Measurements from ENCODE around the gene SETD5. TPM values are rescaled to one million over a fixed set of nuclear protein-coding genes. Genes with fewer than 3 reads are reported as not detected.

The SETD5 gene
- total RNA-seq, 1 experiment from 2014 or later, result 279 TPM

DNA sequence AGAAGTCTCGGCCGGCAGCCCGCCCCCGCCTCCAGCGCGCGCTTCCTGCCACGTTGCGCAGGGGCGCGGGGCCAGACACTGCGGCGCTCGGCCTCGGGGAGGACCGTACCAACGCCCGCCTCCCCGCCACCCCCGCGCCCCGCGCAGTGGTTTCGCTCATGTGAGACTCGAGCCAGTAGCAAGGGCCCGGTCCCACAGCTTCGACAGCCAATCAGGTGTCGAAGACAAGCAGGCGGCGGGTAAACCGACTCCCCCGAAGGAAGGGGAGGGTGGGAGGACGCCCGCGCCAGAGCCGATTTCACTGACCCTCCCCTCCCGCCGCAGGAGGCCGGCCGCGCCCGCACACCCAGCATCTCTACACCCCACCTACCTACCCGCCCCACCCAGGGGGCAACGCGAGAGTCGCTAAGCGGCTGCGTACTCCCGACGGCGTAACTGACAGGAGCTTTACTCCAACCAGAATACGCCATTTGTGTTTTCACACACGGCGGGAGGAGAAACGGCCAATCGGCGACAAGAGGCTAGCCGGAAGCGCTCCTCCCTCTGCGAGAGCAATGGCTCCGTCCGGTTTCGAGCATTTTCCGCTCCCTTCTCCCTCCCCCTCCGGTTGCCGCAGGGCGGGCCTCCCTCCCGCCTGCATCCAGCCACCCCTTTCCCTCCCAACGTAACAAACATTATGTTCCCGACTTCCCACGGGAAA, 633 bp upstream of the SETD5 start (continued):
- TF ChIP-seq, protein P1, sequence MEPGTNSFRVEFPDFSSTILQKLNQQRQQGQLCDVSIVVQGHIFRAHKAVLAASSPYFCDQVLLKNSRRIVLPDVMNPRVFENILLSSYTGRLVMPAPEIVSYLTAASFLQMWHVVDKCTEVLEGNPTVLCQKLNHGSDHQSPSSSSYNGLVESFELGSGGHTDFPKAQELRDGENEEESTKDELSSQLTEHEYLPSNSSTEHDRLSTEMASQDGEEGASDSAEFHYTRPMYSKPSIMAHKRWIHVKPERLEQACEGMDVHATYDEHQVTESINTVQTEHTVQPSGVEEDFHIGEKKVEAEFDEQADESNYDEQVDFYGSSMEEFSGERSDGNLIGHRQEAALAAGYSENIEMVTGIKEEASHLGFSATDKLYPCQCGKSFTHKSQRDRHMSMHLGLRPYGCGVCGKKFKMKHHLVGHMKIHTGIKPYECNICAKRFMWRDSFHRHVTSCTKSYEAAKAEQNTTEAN (CRISPR knock-in tag; IDR thresholded peaks at IDR 0.05), result no peak
- TF ChIP-seq ZBTB21 (CRISPR knock-in tag; IDR thresholded peaks at IDR 0.05; ENCODE audit: borderline replicate concordance) (no peak), OVOL2 (CRISPR knock-in tag; IDR thresholded peaks at IDR 0.05; ENCODE audit: borderline replicate concordance) (no peak), TEAD4 (CRISPR knock-in tag; IDR thresholded peaks at IDR 0.05) (no peak), NR1H2 (CRISPR knock-in tag; IDR thresholded peaks at IDR 0.05) (no peak), ELF4 (CRISPR knock-in tag; IDR thresholded peaks at IDR 0.05; ENCODE audit: low read depth) (no peak), EMX1 (CRISPR knock-in tag; IDR thresholded peaks at IDR 0.05) (peak; percentile 95), KAT7 (CRISPR knock-in tag; IDR thresholded peaks at IDR 0.05; ENCODE audit: borderline replicate concordance) (no peak), ZNF423 (CRISPR knock-in tag; IDR thresholded peaks at IDR 0.05) (no peak; the same call in 1 of the 2 replicates), GABPB1 (CRISPR knock-in tag; IDR thresholded peaks at IDR 0.05) (0 out of 2 replicates have a peak, but pooled peaks have one; percentile 66), ZNF138 (CRISPR knock-in tag; conservative IDR thresholded peaks at IDR 0.05) (no peak), FOXP1 (CRISPR knock-in tag; IDR thresholded peaks at IDR 0.05; ENCODE audit: borderline replicate concordance) (peak; percentile 43; the same call in 1 of the 2 replicates), ZNF121 (CRISPR knock-in tag; IDR thresholded peaks at IDR 0.05) (no peak), JAZF1 (CRISPR knock-in tag; IDR thresholded peaks at IDR 0.05) (no peak), JUN (CRISPR knock-in tag; IDR thresholded peaks at IDR 0.05) (no peak), TEAD1 (CRISPR knock-in tag; IDR thresholded peaks at IDR 0.05) (no peak), ZNF219 (CRISPR knock-in tag; IDR thresholded peaks at IDR 0.05; ENCODE audit: borderline replicate concordance) (0 out of 2 replicates have a peak, but pooled peaks have one; percentile 8), ZNF232 (CRISPR knock-in tag; IDR thresholded peaks at IDR 0.05) (no peak), FOXK1 (CRISPR knock-in tag; IDR thresholded peaks at IDR 0.05) (peak; percentile 91), MXD4 (CRISPR knock-in tag; IDR thresholded peaks at IDR 0.05; ENCODE audit: borderline replicate concordance) (no peak), ESRRA (CRISPR knock-in tag; IDR thresholded peaks at IDR 0.05; ENCODE audit: borderline replicate concordance) (peak; percentile 45; the same call in 1 of the 2 replicates), ZNF671 (CRISPR knock-in tag; IDR thresholded peaks at IDR 0.05) (peak; percentile 86; the same call in 1 of the 2 replicates), NFATC4 (CRISPR knock-in tag; IDR thresholded peaks at IDR 0.05) (peak; percentile 95)
- TF ChIP-seq, protein P2, sequence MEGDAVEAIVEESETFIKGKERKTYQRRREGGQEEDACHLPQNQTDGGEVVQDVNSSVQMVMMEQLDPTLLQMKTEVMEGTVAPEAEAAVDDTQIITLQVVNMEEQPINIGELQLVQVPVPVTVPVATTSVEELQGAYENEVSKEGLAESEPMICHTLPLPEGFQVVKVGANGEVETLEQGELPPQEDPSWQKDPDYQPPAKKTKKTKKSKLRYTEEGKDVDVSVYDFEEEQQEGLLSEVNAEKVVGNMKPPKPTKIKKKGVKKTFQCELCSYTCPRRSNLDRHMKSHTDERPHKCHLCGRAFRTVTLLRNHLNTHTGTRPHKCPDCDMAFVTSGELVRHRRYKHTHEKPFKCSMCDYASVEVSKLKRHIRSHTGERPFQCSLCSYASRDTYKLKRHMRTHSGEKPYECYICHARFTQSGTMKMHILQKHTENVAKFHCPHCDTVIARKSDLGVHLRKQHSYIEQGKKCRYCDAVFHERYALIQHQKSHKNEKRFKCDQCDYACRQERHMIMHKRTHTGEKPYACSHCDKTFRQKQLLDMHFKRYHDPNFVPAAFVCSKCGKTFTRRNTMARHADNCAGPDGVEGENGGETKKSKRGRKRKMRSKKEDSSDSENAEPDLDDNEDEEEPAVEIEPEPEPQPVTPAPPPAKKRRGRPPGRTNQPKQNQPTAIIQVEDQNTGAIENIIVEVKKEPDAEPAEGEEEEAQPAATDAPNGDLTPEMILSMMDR (IDR thresholded peaks at IDR 0.05), result no peak
- TF ChIP-seq, protein P3, sequence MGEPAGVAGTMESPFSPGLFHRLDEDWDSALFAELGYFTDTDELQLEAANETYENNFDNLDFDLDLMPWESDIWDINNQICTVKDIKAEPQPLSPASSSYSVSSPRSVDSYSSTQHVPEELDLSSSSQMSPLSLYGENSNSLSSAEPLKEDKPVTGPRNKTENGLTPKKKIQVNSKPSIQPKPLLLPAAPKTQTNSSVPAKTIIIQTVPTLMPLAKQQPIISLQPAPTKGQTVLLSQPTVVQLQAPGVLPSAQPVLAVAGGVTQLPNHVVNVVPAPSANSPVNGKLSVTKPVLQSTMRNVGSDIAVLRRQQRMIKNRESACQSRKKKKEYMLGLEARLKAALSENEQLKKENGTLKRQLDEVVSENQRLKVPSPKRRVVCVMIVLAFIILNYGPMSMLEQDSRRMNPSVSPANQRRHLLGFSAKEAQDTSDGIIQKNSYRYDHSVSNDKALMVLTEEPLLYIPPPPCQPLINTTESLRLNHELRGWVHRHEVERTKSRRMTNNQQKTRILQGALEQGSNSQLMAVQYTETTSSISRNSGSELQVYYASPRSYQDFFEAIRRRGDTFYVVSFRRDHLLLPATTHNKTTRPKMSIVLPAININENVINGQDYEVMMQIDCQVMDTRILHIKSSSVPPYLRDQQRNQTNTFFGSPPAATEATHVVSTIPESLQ (CRISPR knock-in tag; IDR thresholded peaks at IDR 0.05), result no peak
- TF ChIP-seq, protein P4, sequence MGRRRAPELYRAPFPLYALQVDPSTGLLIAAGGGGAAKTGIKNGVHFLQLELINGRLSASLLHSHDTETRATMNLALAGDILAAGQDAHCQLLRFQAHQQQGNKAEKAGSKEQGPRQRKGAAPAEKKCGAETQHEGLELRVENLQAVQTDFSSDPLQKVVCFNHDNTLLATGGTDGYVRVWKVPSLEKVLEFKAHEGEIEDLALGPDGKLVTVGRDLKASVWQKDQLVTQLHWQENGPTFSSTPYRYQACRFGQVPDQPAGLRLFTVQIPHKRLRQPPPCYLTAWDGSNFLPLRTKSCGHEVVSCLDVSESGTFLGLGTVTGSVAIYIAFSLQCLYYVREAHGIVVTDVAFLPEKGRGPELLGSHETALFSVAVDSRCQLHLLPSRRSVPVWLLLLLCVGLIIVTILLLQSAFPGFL (CRISPR knock-in tag; IDR thresholded peaks at IDR 0.05; ENCODE audit: borderline replicate concordance), result no peak
- TF ChIP-seq, protein P5, sequence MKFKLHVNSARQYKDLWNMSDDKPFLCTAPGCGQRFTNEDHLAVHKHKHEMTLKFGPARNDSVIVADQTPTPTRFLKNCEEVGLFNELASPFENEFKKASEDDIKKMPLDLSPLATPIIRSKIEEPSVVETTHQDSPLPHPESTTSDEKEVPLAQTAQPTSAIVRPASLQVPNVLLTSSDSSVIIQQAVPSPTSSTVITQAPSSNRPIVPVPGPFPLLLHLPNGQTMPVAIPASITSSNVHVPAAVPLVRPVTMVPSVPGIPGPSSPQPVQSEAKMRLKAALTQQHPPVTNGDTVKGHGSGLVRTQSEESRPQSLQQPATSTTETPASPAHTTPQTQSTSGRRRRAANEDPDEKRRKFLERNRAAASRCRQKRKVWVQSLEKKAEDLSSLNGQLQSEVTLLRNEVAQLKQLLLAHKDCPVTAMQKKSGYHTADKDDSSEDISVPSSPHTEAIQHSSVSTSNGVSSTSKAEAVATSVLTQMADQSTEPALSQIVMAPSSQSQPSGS (CRISPR knock-in tag; IDR thresholded peaks at IDR 0.05; ENCODE audit: borderline replicate concordance, low read depth), result no peak
- TF ChIP-seq, protein P6, sequence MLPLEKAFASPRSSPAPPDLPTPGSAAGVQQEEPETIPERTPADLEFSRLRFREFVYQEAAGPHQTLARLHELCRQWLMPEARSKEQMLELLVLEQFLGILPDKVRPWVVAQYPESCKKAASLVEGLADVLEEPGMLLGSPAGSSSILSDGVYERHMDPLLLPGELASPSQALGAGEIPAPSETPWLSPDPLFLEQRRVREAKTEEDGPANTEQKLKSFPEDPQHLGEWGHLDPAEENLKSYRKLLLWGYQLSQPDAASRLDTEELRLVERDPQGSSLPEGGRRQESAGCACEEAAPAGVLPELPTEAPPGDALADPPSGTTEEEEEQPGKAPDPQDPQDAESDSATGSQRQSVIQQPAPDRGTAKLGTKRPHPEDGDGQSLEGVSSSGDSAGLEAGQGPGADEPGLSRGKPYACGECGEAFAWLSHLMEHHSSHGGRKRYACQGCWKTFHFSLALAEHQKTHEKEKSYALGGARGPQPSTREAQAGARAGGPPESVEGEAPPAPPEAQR (CRISPR knock-in tag; IDR thresholded peaks at IDR 0.05), result no peak
- TF ChIP-seq, protein P7, sequence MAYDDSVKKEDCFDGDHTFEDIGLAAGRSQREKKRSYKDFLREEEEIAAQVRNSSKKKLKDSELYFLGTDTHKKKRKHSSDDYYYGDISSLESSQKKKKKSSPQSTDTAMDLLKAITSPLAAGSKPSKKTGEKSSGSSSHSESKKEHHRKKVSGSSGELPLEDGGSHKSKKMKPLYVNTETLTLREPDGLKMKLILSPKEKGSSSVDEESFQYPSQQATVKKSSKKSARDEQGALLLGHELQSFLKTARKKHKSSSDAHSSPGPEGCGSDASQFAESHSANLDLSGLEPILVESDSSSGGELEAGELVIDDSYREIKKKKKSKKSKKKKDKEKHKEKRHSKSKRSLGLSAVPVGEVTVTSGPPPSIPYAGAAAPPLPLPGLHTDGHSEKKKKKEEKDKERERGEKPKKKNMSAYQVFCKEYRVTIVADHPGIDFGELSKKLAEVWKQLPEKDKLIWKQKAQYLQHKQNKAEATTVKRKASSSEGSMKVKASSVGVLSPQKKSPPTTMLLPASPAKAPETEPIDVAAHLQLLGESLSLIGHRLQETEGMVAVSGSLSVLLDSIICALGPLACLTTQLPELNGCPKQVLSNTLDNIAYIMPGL (CRISPR knock-in tag; IDR thresholded peaks at IDR 0.05), result peak; percentile 10; the same call in 1 of the 2 replicates
